ENCODE data around the gene COL28A1.
"Not testable (repeated sequence)": the region's sequence is repeated elsewhere in the genome, so short reads cannot be mapped to it uniquely, and the experiment has no call there.

The COL28A1 gene

GRCh38 chr7:7561591-7561990 is 25.9 kb upstream of the COL28A1 start:
- not testable (repeated sequence) for DNase-seq

- no peak for DNase-seq
Measured at GRCh38 chr7:7557252-7557651, 21.6 kb upstream of the COL28A1 start.

- DNase-seq, result no peak
Measured at GRCh38 chr7:7556852-7557251, 21.2 kb upstream of the COL28A1 start.

GRCh38 chr7:7554649-7555575 is 19.2 kb upstream of the COL28A1 start:
- DNase-seq, result no peak

- peak; percentile 87 for DNase-seq
Measured at GRCh38 chr7:7554021-7554432, 18.4 kb upstream of the COL28A1 start.

GRCh38 chr7:7553386-7553785 is 17.7 kb upstream of the COL28A1 start:
- DNase-seq, result no peak

GRCh38 chr7:7552199-7552598 is 16.5 kb upstream of the COL28A1 start:
- DNase-seq, result no peak

- no peak for DNase-seq
Measured at GRCh38 chr7:7550663-7551062, 15.0 kb upstream of the COL28A1 start.

GRCh38 chr7:7548407-7548806 is 12.7 kb upstream of the COL28A1 start:
- no peak for DNase-seq

GRCh38 chr7:7542251-7542835 is 6.7 kb upstream of the COL28A1 start:
- no peak for DNase-seq

GRCh38 chr7:7539711-7540110 is 4.0 kb upstream of the COL28A1 start:
- DNase-seq, result no peak

GRCh38 chr7:7539152-7539551 is 3.5 kb upstream of the COL28A1 start:
- DNase-seq, result no peak

GRCh38 chr7:7537711-7538110 is 2.0 kb upstream of the COL28A1 start:
- no peak for DNase-seq

- no peak for DNase-seq
Measured at GRCh38 chr7:7536396-7537019, 835 bp upstream of the COL28A1 start.

GRCh38 chr7:7533831-7534430 is 1.7 kb downstream of the COL28A1 start:
- no peak for DNase-seq

- DNase-seq, result no peak
Measured at GRCh38 chr7:7529328-7529727, 6.3 kb downstream of the COL28A1 start.

- DNase-seq, result no peak
Measured at GRCh38 chr7:7527047-7527446, 8.6 kb downstream of the COL28A1 start.

GRCh38 chr7:7526006-7526405 is 9.7 kb downstream of the COL28A1 start:
- DNase-seq, result no peak

GRCh38 chr7:7524121-7524520 is 11.6 kb downstream of the COL28A1 start:
- peak; percentile 28 for DNase-seq

GRCh38 chr7:7522421-7522820 is 13.3 kb downstream of the COL28A1 start:
- no peak for DNase-seq

- DNase-seq, result peak; percentile 5
Measured at GRCh38 chr7:7521259-7521658, 14.4 kb downstream of the COL28A1 start.

- DNase-seq, result no peak
Measured at GRCh38 chr7:7519528-7519927, 16.1 kb downstream of the COL28A1 start.

- no peak for DNase-seq
Measured at GRCh38 chr7:7519056-7519455, 16.6 kb downstream of the COL28A1 start.

All from fibroblast of skin of back (primary cell).